Activated CD8-positive, alpha-beta memory T cell treated with anti-CD3 and anti-CD28 coated beads for 48 hours (primary cell): ENCODE measurements around the gene PHGDH.
"Not testable (repeated sequence)": the region's sequence is repeated elsewhere in the genome, so short reads cannot be mapped to it uniquely, and the experiment has no call there.

ENCODE experiments used
- DNase-seq, 3 experiments: peaks; one replicate each; pipeline ENCODE4 v3.0.0-alpha.2; 2020; ENCODE audit warnings: low read depth in 2 of 3, low spot score in 2 of 3

The PHGDH gene

DNA sequence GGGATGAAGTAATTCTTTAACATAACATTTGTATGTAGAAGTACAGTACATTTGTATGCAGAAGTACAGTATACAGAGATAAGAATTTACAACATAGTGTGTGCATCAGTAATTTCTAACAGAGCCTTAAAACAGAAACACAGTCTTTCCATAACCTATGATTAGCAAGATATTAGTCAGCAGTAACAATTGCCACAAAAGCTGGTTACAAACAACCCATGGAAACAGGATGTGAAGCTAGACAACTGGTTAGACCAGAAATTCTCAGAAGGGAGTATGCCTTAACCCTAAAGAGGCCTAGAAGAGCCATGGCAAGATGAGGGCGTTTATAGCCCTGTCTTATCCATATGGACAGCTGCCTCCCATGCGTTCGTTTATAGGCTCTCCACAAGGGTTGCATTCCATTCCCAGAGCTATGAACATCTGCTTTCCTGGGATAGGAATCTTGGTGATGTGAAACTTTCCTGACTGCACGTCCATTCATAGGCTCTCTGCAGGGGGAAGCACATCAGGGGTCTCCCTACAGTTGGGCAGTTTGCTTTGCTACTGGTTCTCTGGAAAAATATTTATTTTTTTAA, 74.8 kb downstream of the PHGDH start:
- DNase-seq, result not testable (repeated sequence)

DNA sequence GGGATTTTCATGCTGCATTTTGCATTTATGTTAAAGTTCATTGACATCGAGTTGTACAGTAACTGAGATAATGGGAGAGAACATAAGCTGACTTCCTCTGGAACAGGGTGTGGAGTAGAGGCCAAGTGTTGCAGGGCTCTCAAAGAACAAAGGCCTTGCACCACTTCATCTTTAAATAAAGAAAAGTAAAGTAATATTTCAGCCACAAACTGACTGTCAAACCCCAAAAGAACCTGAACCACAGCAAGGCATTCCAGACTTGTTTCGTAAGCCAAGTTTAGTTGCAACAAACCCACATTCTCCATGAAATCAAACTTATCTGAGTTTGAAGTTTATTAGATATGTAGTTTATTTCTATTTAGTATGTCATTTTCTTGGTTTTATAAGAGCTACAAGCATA, 76.0 kb downstream of the PHGDH start:
- DNase-seq, result no peak

GRCh38 chr1:119790451-119791198, 78.9 kb downstream of the PHGDH start:
- no peak for DNase-seq

- no peak for DNase-seq
These were observed 79.6 kb downstream of the PHGDH start for GRCh38 chr1:119791377-119791776.
